Endothelial cell of umbilical vein (primary cell): ENCODE measurements around the gene SRRM4. TPM values are rescaled to one million over a fixed set of nuclear protein-coding genes. Genes with fewer than 3 reads are reported as not detected.

Source experiments
- BruUV-seq: library from RNA; stranded (reverse); fragments of 400-500 nt; replicated peaks from 2 replicates; lab custom pipeline; 2021; lab: Mats Ljungman, UMichigan
- CTCF ChIA-PET: fragments of 300-600, 350-600 bp; sonication (Branson Sonifier 250); formaldehyde crosslinking; loops from one replicate; lab custom pipeline; 2021; ENCODE audit warnings: antibody characterized with exemption, inconsistent platforms; lab: Charles Lee
- POLR2A ChIA-PET: fragments of 300-600, 350-600 bp; sonication (Branson Sonifier 250); formaldehyde crosslinking; loops from one replicate; lab custom pipeline; 2021; ENCODE audit warnings: antibody characterized with exemption, inconsistent platforms; lab: Charles Lee
- DNase-seq: peaks from one replicate; pipeline ENCODE4 v3.0.0-alpha.2; 2011; ENCODE audit warnings: low read depth, low spot score
- FAIRE-seq: peaks from 2 replicates; lab custom pipeline; 2011; peaks lifted over from hg19 to GRCh38; lab: Jason Lieb, UNC
- H2AFZ ChIP-seq: 2 replicates; pipeline ENCODE4 v1.6.0; 2012; ENCODE audit warnings: low read depth, low read length, control low read depth, inconsistent platforms
- H3K27ac ChIP-seq: 2 replicates; pipeline ENCODE4 v1.5.1; 2011; ENCODE audit warnings: low read depth, mild to moderate bottlenecking, control low read depth, low read length, moderate library complexity; ENCODE audit not compliant: insufficient read depth
- H3K27me3 ChIP-seq, 2 experiments: 2 replicates each; pipeline versions ENCODE4 v1.6.0 to v1.6.1; 2011; ENCODE audit warnings: low read length in 2 of 2, mixed read lengths in 1 of 2; ENCODE audit not compliant: control insufficient read depth in 2 of 2, insufficient read depth in 2 of 2
- H3K36me3 ChIP-seq, 2 experiments: 2 replicates in 1 of 2; 3 replicates in 1 of 2; pipeline ENCODE4 v1.5.1; 2011; ENCODE audit warnings: low read length in 2 of 2, mild to moderate bottlenecking in 1 of 2, moderate library complexity in 1 of 2; ENCODE audit not compliant: control insufficient read depth in 2 of 2, insufficient read depth in 2 of 2; ENCODE audit errors: extremely low read depth in 1 of 2
- H3K4me1 ChIP-seq: 3 replicates; pipeline ENCODE4 v1.5.1; 2011; ENCODE audit warnings: mild to moderate bottlenecking, low read length; ENCODE audit not compliant: control insufficient read depth, insufficient read depth; ENCODE audit errors: extremely low read depth
- H3K4me2 ChIP-seq: 2 replicates; pipeline ENCODE4 v1.6.1; 2011; ENCODE audit warnings: low read length, control low read depth, mixed read lengths; ENCODE audit not compliant: insufficient read depth
- H3K4me3 ChIP-seq, 3 experiments: fragments of 200-600 bp in 1 of 3; sonication (generic), shearing (Covaris generic) in 1 of 3; replicated peaks in 1 of 3; 2 replicates each; pipeline ENCODE4 v1.5.1; 2011 to 2016; ENCODE audit warnings: control low read depth in 3 of 3, low read length in 3 of 3, mild to moderate bottlenecking in 2 of 3, inconsistent platforms in 1 of 3, low read depth in 1 of 3, moderate library complexity in 1 of 3; ENCODE audit not compliant: insufficient read depth in 1 of 3
- H3K79me2 ChIP-seq: 2 replicates; pipeline ENCODE4 v1.6.0; 2012; ENCODE audit warnings: low read length, inconsistent platforms; ENCODE audit not compliant: control insufficient read depth, insufficient read depth
- H3K9ac ChIP-seq: replicated peaks from 2 replicates; pipeline ENCODE3; 2011; ENCODE audit warnings: low read length, control low read depth; ENCODE audit not compliant: insufficient read depth; ENCODE audit errors: extremely low read depth
- H3K9me1 ChIP-seq: replicated peaks from 3 replicates; pipeline ENCODE4 v1.6.0; 2011; ENCODE audit warnings: mild to moderate bottlenecking, low read length; ENCODE audit not compliant: control insufficient read depth, insufficient read depth; ENCODE audit errors: extremely low read depth
- H3K9me3 ChIP-seq: replicated peaks from 2 replicates; pipeline ENCODE4 v1.5.1; 2012; ENCODE audit warnings: low read length, inconsistent platforms; ENCODE audit not compliant: control insufficient read depth, insufficient read depth
- H4K20me1 ChIP-seq: replicated peaks from 2 replicates; pipeline ENCODE3; 2011; ENCODE audit warnings: mild to moderate bottlenecking, low read length; ENCODE audit not compliant: control insufficient read depth, insufficient read depth; ENCODE audit errors: extremely low read depth
- EZH2 ChIP-seq: IDR thresholded peaks from 2 replicates; pipeline ENCODE4 v1.6.1; 2012; ENCODE audit warnings: borderline replicate concordance, low read depth, mild to moderate bottlenecking, moderate library complexity, low read length, inconsistent platforms; ENCODE audit not compliant: severe bottlenecking
- FOS ChIP-seq: IDR thresholded peaks from 2 replicates; pipeline ENCODE4 v1.6.1; 2011; ENCODE audit warnings: mild to moderate bottlenecking, low read length, moderate library complexity, borderline replicate concordance; ENCODE audit not compliant: insufficient read depth
- GATA2 ChIP-seq: IDR thresholded peaks from 2 replicates; pipeline ENCODE4 v1.7.0; 2011; ENCODE audit warnings: low read depth, mild to moderate bottlenecking, moderate library complexity, mixed read lengths, low read length; ENCODE audit not compliant: insufficient read length, insufficient read depth
- JUN ChIP-seq: IDR thresholded peaks from 2 replicates; pipeline ENCODE4 v1.6.1; 2011; ENCODE audit warnings: borderline replicate concordance, low read depth; ENCODE audit not compliant: insufficient read length, insufficient read depth
- MYC ChIP-seq: IDR thresholded peaks from one replicate; pipeline ENCODE4 v1.6.1; 2011; ENCODE audit warnings: mild to moderate bottlenecking, low read depth, low read length
- POLR2A ChIP-seq: IDR thresholded peaks from 2 replicates; pipeline ENCODE4 v1.6.1; 2012; ENCODE audit warnings: low read depth, mild to moderate bottlenecking, control low read depth, low read length
- POLR2AphosphoS5 ChIP-seq: IDR thresholded peaks from 2 replicates; pipeline ENCODE4 v1.6.1; 2012; ENCODE audit warnings: low read depth, mild to moderate bottlenecking, control low read depth, low read length, moderate library complexity; ENCODE audit not compliant: insufficient read depth
- dilution Hi-C: fragments of 300-500 bp; cut with MboI; formaldehyde crosslinking; loops from one replicate; pipeline ENCODE4 v1.15.0; 2019; ENCODE audit warnings: low sequenced_read_pairs; ENCODE audit not compliant: extremely low pct_ligation_motif_present
- intact Hi-C: fragments of 100-400 bp; cut with micrococcal nuclease; formaldehyde crosslinking; loops from one replicate; pipeline ENCODE4 v1.10.0; 2022
- polyA plus RNA-seq, 4 experiments: library from polyadenylated mRNA; depleted of rRNA in 3 of 4; stranded (reverse) in 3 of 4; unstranded in 1 of 4; fragments of >200 nt; gene quantifications; 2 replicates each; pipeline versions ENCODE4 v1.2.1 to v1.2.3, GENCODE V29; 2011 to 2012; ENCODE audit warnings: missing spikeins in 1 of 4
- total RNA-seq: library from RNA; stranded (reverse); gene quantifications from 2 replicates; pipeline ENCODE4 v1.2.3, GENCODE V29; 2021
- TF ChIP-seq, protein P1 (sequence below): IDR thresholded peaks from 2 replicates; pipeline ENCODE4 v1.6.1; 2011; ENCODE audit not compliant: insufficient read depth, insufficient read length
- TF ChIP-seq, protein P2 (sequence below), 2 donors: IDR thresholded peaks; 1 replicate in 1 of 2; 2 replicates in 1 of 2; pipeline ENCODE4 v1.5.1; 2011; ENCODE audit warnings: low read length in 2 of 2, mild to moderate bottlenecking in 2 of 2, moderate library complexity in 2 of 2, control low read depth in 1 of 2, inconsistent platforms in 1 of 2, low read depth in 1 of 2; ENCODE audit not compliant: insufficient read depth in 1 of 2; ENCODE audit errors: extremely low read depth in 1 of 2

The SRRM4 gene
- total and polyA plus RNA-seq, 2 donors (not counting 3 experiments of a cell fraction or from before 2014, with no cell fraction given), result not detected

DNA sequence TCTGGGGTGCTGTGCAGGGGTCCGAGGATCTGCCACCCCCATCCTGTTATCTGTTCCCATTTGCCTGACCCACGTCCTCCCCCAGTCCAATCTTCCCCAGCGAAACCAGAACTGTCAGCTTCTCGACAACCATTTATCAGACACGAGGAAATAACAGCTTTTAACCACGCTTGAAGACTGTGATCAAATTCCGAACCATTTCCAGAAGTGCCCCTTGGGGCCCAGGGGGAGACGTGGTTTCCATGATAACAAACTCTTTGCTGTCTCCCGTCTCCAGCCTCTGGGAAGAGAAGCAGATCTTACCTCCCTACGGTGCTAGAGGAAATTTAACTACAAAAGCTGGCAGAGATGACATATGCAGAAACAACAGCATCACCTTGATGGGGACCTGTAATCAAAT lies 35.1 kb upstream of the SRRM4 start:
- no peak overlapping the region for H2AFZ ChIP-seq
- H3K27ac ChIP-seq, result no peak overlapping the region
- TF ChIP-seq POLR2A, result no peak
- no peak for TF ChIP-seq GATA2
- TF ChIP-seq JUN, result no peak
- no peak for TF ChIP-seq POLR2AphosphoS5
- TF ChIP-seq FOS, result no peak
- TF ChIP-seq, protein P1, sequence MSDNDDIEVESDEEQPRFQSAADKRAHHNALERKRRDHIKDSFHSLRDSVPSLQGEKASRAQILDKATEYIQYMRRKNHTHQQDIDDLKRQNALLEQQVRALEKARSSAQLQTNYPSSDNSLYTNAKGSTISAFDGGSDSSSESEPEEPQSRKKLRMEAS, result no peak
- no peak for TF ChIP-seq EZH2
- TF ChIP-seq MYC, result no peak
- TF ChIP-seq, protein P2, sequence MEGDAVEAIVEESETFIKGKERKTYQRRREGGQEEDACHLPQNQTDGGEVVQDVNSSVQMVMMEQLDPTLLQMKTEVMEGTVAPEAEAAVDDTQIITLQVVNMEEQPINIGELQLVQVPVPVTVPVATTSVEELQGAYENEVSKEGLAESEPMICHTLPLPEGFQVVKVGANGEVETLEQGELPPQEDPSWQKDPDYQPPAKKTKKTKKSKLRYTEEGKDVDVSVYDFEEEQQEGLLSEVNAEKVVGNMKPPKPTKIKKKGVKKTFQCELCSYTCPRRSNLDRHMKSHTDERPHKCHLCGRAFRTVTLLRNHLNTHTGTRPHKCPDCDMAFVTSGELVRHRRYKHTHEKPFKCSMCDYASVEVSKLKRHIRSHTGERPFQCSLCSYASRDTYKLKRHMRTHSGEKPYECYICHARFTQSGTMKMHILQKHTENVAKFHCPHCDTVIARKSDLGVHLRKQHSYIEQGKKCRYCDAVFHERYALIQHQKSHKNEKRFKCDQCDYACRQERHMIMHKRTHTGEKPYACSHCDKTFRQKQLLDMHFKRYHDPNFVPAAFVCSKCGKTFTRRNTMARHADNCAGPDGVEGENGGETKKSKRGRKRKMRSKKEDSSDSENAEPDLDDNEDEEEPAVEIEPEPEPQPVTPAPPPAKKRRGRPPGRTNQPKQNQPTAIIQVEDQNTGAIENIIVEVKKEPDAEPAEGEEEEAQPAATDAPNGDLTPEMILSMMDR (IDR thresholded peaks at IDR 0.05; ENCODE audit: extremely low read depth in 1 of 2, insufficient read depth in 1 of 2, low read depth in 1 of 2, low read length in 2 of 2), result no peak
- H3K79me2 ChIP-seq, result no peaks in the 10 kb centered on the region
- dilution Hi-C loops, result no loop called here
- H3K4me2 ChIP-seq, result no peak overlapping the region
- no peaks in the 10 kb centered on the region for H3K36me3 ChIP-seq
- BruUV-seq, result no TSS peak
- no peaks in the 10 kb centered on the region for H3K27me3 ChIP-seq
- ChIA-PET CTCF (no interaction called here), POLR2A (no interaction called here)
- no peaks in the 10 kb centered on the region for H4K20me1 ChIP-seq
- no peak overlapping the region for H3K4me3 ChIP-seq
- H3K9me1 ChIP-seq, result no peaks in the 10 kb centered on the region
- H3K4me1 ChIP-seq, result no peaks in the 10 kb centered on the region
- H3K9me3 ChIP-seq, result peaks cover 5% of the 10 kb centered on the region
- FAIRE-seq (no peak), DNase-seq (no peak)
- H3K9ac ChIP-seq, result no peak overlapping the region
- intact Hi-C loops, result no loop called here
